NCI-H2227 treated with DMSO at 0.1 percent for 48 hours (cell line): ENCODE data around the gene SPNS3.

Experiments
- DNase-seq: peaks from one replicate; lab custom pipeline; 2025; lab: John Stamatoyannopoulos, UW

Gene SPNS3

GRCh38 chr17:4465786-4466185 lies 32.0 kb downstream of the SPNS3 start:
- DNase-seq, result no peak

- DNase-seq, result no peak
These were observed 33.5 kb downstream of the SPNS3 start for GRCh38 chr17:4467287-4467686.

GRCh38 chr17:4469552-4469951 lies 35.8 kb downstream of the SPNS3 start:
- DNase-seq, result no peak

- DNase-seq, result no peak
These were observed 38.5 kb downstream of the SPNS3 start for GRCh38 chr17:4472286-4472685.

- DNase-seq, result no peak
These were observed 40.4 kb downstream of the SPNS3 start for GRCh38 chr17:4474093-4474492.

- DNase-seq, result no peak
These were observed 41.3 kb downstream of the SPNS3 start for GRCh38 chr17:4475001-4475400.

- no peak for DNase-seq
These were observed 41.7 kb downstream of the SPNS3 start for GRCh38 chr17:4475463-4475862.

- no peak for DNase-seq
These were observed 42.3 kb downstream of the SPNS3 start for GRCh38 chr17:4476017-4476416.

- no peak for DNase-seq
These were observed 42.9 kb downstream of the SPNS3 start for GRCh38 chr17:4476511-4477070.

GRCh38 chr17:4477255-4477791 lies 43.6 kb downstream of the SPNS3 start:
- no peak for DNase-seq

- DNase-seq, result no peak
These were observed 44.6 kb downstream of the SPNS3 start for GRCh38 chr17:4478318-4478830.

- DNase-seq, result no peak
These were observed 45.7 kb downstream of the SPNS3 start for GRCh38 chr17:4479340-4479981.

- DNase-seq, result no peak
These were observed 46.4 kb downstream of the SPNS3 start for GRCh38 chr17:4479982-4480751.

GRCh38 chr17:4480929-4481898 lies 47.5 kb downstream of the SPNS3 start:
- no peak for DNase-seq

- no peak for DNase-seq
These were observed 48.7 kb downstream of the SPNS3 start for GRCh38 chr17:4482338-4483011.

GRCh38 chr17:4483012-4483840 lies 49.5 kb downstream of the SPNS3 start:
- no peak for DNase-seq

GRCh38 chr17:4485676-4486646 lies 52.2 kb downstream of the SPNS3 start:
- DNase-seq, result no peak

- DNase-seq, result no peak
These were observed 53.6 kb downstream of the SPNS3 start for GRCh38 chr17:4487296-4487695.
